GM21528 (cell line): ENCODE results near the gene ADRA2C.
"Not testable (repeated sequence)": the region's sequence is repeated elsewhere in the genome, so short reads cannot be mapped to it uniquely, and the experiment has no call there.

Experiments used
- ATAC-seq: cut with Tn5 transposase; IDR thresholded peaks from one replicate; pipeline ENCODE4 v1.9.1; 2021; ENCODE audit warnings: mild to moderate bottlenecking, moderate library complexity; ENCODE audit not compliant: unreplicated experiment, low FRiP score

The ADRA2C gene

DNA sequence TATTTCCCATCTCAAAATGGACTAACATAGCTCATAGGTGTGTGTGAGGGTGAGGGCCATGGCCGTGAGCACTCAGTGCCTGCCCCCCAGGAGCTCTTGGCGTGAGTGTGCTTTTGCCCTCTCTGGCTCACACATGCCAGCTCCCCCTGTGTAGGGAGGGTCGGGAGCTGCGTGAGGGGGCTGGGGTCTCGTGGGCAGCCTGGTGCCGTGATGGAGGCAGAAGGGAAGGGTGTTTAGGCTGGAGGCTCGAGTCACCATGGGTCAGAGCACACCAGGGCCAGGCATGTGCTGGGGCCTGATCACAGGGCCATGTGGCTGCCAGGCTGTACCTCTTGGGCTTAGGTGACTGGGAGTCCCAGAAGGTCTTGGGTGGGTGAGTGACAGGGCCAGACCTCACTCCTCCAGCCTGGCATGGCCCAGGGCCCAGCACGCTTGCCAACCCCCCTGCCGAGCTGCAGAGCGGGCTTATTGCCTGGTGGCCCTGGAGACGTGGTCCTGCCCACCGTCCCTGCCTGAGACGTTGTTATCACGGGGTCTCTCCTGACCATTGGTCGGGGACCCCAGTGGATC lies 44.0 kb downstream of the ADRA2C start:
- no peak for ATAC-seq

- ATAC-seq: no peak
These were observed 44.8 kb downstream of the ADRA2C start for GRCh38 chr4:3810796-3811485.

GRCh38 chr4:3811621-3812020 lies 45.4 kb downstream of the ADRA2C start:
- no peak for ATAC-seq

DNA sequence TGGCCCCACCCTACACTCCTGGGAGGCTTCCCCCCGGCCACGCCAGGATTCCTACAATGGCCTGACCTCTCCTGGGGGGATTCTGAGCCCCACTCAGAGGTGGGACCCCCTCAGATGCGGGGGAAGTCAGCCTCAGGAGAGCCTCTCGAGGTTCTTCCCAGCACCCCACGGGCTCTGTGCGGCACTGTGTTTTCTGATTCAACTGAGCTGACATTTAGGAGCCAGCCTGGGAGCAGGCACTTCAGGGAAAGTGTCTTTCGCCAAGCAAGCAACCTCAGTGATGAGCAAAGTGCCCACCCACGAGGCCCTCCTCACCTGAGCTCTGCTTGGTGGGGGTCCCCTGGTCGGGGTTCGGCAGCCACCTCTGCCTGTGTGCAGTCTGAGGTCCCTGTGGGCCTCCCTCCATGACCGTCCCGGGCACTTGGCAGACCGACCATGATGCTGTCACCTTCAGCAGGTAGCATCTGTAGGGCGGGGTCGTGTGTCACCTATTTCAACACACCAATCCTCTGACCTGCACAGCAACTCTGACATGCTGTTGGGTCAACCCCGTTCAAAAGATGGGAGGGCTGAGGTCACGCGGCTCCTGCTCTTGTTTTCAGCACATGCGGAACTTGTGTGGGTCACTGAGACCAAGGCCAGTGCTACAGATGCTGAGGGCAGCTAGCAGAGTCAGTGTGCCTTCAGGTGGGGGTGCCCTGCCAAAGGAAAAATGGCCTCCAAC lies 46.2 kb downstream of the ADRA2C start:
- ATAC-seq: no peak

DNA sequence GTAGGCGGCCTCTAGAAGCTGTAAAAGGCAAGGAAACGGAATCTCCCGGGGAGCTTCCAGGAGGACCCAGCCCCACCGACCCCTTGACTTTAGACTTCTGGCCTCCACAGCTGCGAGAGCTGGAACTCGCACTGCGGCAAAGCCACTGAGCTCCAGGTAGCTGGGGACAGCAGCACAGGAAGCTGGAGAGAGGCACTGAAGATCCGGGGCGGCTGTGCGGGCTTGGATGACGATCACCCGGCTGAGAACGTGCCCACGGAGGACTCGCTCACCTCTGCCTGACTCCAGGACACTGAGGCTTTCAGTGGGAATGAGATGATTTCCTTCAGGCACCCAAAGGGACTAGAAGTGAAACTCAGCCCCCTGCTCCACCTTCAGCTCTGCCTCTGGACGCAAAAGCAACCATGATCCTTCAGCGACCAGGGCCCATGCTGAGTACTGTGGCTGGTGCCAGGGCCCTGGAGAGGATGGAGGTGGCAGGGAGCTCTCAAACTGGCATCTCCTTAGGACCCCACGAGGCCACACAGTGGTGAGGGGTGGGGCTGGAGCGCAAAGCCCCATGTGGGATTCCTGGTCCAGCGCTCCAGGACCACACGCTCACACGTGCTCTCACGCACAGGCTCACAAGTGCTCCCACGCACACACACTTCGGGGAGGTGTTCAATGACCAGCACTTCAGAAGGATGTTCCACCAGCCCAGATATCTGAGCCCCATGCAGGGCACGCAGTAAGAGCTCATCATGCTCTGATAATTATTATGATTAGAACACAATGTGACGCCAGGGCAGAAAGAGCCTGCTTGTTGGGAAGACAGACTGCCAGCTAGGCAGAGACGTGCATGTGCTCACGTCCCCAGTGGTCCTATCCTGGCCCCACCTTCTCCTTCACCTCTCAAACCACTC lies 47.2 kb downstream of the ADRA2C start:
- ATAC-seq: no peak

- no peak for ATAC-seq
These were observed 47.9 kb downstream of the ADRA2C start for GRCh38 chr4:3814053-3814570.

GRCh38 chr4:3814838-3815237 lies 48.7 kb downstream of the ADRA2C start:
- ATAC-seq: not testable (repeated sequence)

DNA sequence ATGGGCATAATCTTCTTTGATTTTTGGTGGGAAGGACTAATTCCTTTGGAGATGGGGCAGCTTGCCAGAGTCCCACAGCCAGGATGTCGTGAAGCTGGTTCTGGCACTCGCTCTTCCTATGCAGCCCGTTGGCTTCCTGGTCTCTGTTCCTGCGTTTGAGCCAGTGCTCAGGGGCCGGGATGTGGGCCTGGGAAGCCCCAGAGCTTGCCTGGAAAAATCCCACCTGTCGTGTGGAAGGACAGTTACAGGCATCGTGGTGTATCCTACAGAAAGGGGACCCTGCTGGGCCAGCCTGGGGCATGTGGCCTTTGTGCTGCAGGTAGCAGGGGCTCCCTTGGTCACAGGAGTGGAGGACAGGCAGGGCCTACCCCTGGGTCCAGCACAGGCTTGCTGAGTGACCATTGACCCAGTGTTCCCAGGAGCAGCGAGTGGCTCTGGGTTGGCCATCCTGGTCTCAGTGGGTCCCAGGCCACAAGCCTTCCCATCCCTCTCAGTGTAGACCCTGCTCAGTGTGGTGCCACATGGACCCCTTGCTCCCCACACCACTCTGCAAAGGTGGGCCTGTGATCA lies 50.2 kb downstream of the ADRA2C start:
- ATAC-seq: no peak

DNA sequence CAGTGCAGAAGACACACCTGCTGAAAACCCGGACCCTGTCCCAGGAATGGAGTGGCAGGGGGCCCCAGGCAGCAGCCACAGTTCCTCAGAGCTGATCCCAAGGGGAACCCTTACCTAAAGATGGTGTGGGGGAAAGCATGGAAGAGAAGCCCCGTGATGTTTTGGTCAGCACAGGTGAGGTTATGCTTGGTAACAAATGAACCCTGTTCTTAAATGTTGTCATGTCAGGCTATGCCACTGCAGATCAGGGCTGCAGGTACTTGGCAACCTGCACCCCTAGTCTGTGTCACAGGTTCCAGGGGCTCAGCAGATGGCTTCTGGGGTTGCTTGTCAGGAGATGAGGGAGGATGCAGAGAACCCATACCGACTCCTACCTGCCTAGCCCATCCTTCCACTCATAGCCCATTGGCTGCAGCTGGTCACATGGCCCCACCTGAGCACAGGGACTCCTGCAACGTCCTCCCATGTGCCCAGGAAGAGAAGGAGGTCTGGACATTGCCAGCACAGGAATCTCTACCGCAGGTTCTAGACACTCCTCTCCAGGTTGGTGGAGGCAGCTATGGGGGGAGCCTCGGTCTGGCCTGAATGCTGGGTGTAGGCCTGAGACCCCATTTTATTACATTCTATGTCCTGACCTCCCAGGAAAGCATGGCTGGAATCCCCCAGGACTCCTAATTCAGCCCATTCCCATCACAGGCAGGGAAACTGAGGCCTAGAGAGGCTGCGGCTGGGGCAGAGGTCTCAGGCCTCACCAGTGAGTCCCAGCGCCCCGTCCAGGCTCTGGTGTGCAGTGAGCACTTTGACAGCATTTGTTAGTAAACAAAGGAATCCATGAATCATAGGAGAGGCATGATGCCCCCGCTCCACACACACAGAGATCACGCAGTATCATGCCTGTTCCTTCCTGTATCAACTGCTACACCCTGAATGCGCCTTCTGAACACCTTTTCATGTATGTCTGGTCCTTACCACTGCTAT lies 51.1 kb downstream of the ADRA2C start:
- no peak for ATAC-seq
